ENCODE measurements around the gene TFF1. TPM values are rescaled to one million over a fixed set of nuclear protein-coding genes. Genes with fewer than 3 reads are reported as not detected.

The TFF1 gene
- total RNA-seq, 1 donor from 2014 or later = not detected

DNA sequence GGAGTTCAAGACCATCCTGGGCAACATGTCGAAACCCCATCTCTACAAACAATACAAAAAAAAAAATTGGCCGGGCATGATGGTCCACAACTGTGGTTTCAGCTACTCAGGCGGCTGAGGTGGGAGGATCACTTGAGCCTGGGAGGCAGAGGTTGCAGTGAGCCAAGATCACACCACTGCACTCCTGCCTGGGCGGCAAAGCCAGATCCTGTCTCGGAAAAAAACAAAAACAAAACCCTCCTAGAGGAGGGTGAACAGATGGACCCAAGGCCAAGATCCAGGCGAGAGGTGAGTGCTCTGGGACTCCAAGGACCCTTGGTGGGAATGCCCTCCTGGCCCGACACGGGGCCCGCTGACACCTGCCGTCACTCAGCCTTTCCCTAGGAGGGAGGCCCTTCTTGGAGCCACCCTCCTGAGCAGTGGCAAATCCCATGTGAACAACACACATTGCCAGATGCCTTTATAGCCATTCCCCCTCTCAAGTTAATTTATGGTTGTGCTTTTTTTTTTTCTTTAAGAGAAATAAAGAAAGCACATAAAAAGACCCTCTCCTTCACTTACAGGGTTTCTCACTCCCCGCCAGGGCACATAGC, 15.9 kb downstream of the TFF1 start:
- Mint-ChIP-seq H3K36me3 (ENCODE audit: low read depth) (no peaks in the 10 kb centered on the region), H3K4me3 (no peak overlapping the region), H3K27me3 (ENCODE audit: low read depth) (no peaks in the 10 kb centered on the region), H3K4me1 (peaks cover under 1% of the 10 kb centered on the region), H3K9me3 (peaks cover 5% of the 10 kb centered on the region), H3K27ac (ENCODE audit: unreplicated experiment) (peak overlapping the region; percentile 35)
- TF ChIP-seq, protein P1, sequence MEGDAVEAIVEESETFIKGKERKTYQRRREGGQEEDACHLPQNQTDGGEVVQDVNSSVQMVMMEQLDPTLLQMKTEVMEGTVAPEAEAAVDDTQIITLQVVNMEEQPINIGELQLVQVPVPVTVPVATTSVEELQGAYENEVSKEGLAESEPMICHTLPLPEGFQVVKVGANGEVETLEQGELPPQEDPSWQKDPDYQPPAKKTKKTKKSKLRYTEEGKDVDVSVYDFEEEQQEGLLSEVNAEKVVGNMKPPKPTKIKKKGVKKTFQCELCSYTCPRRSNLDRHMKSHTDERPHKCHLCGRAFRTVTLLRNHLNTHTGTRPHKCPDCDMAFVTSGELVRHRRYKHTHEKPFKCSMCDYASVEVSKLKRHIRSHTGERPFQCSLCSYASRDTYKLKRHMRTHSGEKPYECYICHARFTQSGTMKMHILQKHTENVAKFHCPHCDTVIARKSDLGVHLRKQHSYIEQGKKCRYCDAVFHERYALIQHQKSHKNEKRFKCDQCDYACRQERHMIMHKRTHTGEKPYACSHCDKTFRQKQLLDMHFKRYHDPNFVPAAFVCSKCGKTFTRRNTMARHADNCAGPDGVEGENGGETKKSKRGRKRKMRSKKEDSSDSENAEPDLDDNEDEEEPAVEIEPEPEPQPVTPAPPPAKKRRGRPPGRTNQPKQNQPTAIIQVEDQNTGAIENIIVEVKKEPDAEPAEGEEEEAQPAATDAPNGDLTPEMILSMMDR (conservative IDR thresholded peaks at IDR 0.05) = no peak
- DNase-seq (ENCODE audit: low read depth, low spot score) = no peak

DNA sequence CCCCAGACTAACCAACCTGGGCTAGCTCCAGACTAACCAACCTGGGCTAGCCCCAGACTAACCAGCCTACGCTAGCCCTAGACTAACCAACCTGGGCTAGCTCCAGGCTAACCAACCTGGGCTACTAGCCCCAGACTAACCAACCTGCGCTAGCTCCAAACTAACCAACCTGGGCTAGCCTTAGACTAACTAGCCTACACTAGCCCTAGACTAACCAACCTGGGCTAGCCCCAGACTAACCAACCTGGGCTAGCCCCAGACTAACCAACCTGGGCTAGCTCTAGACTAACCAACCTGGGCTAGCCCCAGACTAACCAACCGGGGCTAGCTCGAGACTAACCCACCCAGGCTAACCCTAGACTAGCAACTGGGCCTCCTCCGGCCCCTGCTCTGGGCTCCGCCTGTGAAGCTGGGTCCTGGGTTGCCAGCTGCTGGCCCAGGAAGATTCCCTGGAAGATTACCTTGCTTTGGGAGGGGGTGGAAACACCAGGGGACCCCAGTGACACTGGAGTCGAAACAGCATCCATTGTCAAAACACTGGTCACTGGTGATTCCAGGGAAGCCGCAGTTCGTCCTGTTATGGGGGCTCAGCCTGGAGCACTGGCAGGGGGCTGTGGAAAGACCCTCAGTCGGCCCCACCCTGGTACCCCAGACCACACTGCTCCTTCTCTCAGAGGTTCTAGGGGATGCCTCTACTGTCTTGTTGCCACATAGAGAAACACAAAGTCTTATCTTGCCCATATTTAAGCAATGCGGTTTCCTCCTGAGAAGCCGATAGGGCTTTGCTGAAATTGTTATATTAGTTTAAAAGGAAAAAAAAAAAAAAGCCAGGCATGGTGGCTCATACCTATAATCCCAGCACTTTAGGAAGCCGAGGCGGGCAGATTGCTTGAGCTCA, 16.7 kb downstream of the TFF1 start:
- H3K27ac Mint-ChIP-seq (ENCODE audit: unreplicated experiment) = no peak overlapping the region
- H3K4me3 Mint-ChIP-seq = no peak overlapping the region
- no peak for DNase-seq (ENCODE audit: low read depth, low spot score)
- H3K4me1 Mint-ChIP-seq = peaks cover 8% of the 10 kb centered on the region
- H3K9me3 Mint-ChIP-seq = peaks cover 3% of the 10 kb centered on the region
- no peaks in the 10 kb centered on the region for H3K36me3 Mint-ChIP-seq (ENCODE audit: low read depth)
- TF ChIP-seq, protein P1 (conservative IDR thresholded peaks at IDR 0.05) = no peak
- H3K27me3 Mint-ChIP-seq (ENCODE audit: low read depth) = no peaks in the 10 kb centered on the region

DNA sequence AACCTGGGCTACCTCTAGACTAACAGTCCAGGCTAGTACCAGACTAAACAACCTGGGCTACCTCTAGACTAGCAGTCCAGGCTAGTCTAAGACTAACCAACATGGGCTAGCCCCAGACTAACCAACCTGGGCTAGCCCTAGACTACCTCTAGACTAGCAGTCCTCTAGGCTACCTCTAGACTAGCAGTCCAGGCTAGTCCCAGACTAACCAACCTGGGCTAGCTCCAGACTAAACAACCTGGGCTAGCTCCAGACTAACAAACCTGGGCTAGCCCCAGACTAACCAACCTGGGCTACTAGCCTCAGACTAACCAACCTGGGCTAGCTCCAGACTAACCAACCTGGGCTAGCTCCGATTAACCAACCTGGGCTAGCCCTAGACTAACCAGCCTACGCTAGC, 17.6 kb downstream of the TFF1 start:
- Mint-ChIP-seq H3K4me3 (no peak overlapping the region), H3K27me3 (ENCODE audit: low read depth) (no peaks in the 10 kb centered on the region), H3K27ac (ENCODE audit: unreplicated experiment) (no peak overlapping the region), H3K9me3 (no peaks in the 10 kb centered on the region), H3K36me3 (ENCODE audit: low read depth) (no peaks in the 10 kb centered on the region), H3K4me1 (peaks cover 14% of the 10 kb centered on the region)
- DNase-seq (ENCODE audit: low read depth, low spot score) = no peak
- TF ChIP-seq, protein P1 (conservative IDR thresholded peaks at IDR 0.05) = no peak

DNA sequence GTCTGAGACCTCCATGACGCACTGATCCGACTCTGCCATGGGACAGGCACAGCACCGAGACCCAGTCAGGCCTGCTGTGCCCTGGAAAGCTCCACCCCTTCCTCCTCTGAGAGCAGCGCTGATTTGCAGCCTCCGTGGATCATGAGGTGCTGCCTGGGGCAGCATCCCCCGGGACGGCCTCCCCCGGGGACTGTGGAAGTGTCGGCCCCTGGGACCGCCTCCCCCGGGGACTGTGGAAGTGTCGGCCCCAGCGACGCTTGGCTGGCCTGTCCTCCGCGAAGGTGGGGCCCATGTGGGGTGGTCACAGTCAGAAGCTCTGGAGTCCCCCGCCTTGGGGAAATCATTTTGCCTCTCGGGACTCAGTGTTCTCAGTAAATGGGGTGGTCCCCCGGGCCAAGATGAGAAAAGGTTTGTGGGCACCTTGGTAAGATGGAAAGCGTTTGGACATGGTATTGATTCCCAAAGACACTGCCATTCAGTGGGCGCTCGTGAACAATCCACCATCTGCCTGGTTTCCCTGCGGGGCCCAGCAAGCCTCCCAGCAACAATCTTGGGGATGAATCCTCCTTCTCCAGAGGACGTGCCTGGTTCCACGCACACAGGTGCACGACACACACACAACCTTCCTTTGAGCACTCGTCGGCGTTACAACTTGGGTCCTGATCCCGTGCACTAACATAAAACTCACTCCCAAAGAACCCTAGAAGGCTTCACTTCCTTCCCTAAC, 18.6 kb downstream of the TFF1 start:
- TF ChIP-seq, protein P1 (conservative IDR thresholded peaks at IDR 0.05) = no peak
- Mint-ChIP-seq H3K27ac (ENCODE audit: unreplicated experiment) (no peak overlapping the region), H3K4me1 (peaks cover 14% of the 10 kb centered on the region), H3K4me3 (no peak overlapping the region), H3K9me3 (no peaks in the 10 kb centered on the region), H3K36me3 (ENCODE audit: low read depth) (no peaks in the 10 kb centered on the region), H3K27me3 (ENCODE audit: low read depth) (no peaks in the 10 kb centered on the region)
- DNase-seq (ENCODE audit: low read depth, low spot score) = no peak

DNA sequence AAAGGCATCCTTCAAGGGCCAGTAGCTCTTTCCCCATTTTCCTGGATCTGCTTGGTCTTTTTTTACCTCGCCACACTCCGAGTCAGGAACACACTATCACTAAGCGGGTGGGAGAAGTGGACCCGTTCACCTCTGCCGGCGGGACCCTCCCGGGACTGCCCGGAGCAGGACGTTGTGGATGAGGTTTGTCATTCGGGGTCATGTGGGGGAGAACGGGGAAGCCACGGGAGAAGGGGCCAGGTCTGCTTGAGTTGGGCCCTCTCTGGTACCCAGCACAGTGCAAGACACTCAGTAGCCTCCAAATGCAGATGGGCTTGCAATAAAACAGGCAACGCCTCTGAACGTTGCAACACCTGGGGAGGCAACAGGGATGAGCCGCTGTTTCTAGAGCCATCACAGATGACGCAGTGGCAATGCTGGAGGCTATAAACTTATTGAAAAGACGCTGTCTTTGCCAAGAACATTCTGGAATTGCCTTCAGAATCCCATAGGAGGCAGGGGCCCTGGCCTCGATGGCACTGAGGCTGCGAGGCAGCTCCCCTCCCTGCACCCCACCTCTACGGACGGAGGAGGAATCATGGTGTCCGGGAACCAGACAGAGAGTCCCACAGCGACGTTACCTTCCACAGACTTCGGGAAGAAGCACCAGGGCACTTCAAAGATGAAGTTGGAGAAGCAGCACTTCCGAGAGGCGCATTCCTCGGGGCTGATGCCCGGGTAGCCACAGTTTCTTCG, 19.3 kb downstream of the TFF1 start:
- no peaks in the 10 kb centered on the region for H3K27me3 Mint-ChIP-seq (ENCODE audit: low read depth)
- DNase-seq (ENCODE audit: low read depth, low spot score) = no peak
- TF ChIP-seq, protein P1 (conservative IDR thresholded peaks at IDR 0.05) = no peak
- H3K4me1 Mint-ChIP-seq = peaks cover 14% of the 10 kb centered on the region
- no peaks in the 10 kb centered on the region for H3K9me3 Mint-ChIP-seq
- no peak overlapping the region for H3K4me3 Mint-ChIP-seq
- H3K36me3 Mint-ChIP-seq (ENCODE audit: low read depth) = no peaks in the 10 kb centered on the region
- H3K27ac Mint-ChIP-seq (ENCODE audit: unreplicated experiment) = no peak overlapping the region
